ENCODE measurements around the gene ZNF41.

ZNF41 gene

GRCh38 chrX:47489507-47490275 lies 6.7 kb upstream of the ZNF41 start:
- DNase-seq = no peak

DNA sequence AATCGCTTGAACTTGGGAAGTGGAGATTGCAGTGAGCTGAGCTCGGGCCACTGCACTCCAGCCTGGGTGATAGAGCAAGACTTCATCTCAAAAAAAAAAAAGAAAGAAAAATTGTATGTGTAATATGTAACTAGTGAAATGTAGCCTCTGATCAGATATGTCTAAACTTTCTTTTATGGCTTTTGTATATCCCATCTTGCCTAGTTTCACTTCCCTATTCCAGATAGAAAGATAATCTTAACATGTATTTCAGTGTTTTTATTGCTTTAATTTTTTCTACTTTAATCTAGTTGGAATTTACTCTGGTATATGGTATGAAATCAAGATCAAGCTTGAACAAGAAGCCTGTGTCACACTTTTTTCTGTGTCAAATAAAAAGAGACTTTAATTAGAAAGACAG lies 1.9 kb upstream of the ZNF41 start:
- no peak for DNase-seq

GRCh38 chrX:47483306-47484268 lies 565 bp upstream of the ZNF41 start:
- DNase-seq = peak; percentile 17

GRCh38 chrX:47482065-47482511 lies 934 bp downstream of the ZNF41 start:
- no peak for DNase-seq

- DNase-seq = no peak
Observed at GRCh38 chrX:47481160-47481559, 1.9 kb downstream of the ZNF41 start.

DNA sequence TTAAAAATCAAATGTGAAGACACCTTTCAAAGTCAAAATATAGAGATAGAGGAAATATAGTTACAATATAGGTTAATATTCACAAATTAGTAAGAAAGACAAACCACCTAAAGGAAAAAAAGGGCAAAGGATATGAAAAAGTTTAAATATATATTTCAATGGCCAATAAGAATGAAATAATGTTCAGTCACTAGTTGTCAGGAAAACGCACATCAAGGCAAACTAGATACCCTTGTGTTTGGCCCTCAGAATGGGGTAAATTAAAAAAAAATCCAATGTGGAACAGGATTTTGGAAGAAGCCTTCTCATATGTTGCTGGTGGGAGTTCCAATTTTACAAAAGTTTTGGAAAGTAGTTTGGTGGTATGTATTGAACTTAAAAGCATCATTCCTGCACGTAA lies 2.4 kb downstream of the ZNF41 start:
- no peak for DNase-seq

DNA sequence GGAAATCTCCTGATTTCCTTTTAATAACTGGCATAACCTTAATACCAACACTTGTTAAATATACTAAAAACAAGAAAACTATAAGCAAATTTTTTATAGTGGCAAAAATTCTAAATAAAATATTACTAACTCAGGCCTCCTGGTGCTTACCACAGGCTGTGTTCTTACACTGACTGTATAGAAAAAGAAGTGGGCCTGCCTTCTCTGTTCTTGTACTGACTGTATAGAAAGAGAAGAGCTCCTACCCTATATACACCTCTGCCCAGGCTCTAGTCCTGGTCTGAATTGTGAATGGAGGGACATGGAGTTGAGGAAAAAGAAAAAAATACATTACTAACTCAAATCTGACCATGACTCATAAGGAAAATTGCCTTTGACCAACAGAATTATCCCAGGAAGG lies 7.5 kb downstream of the ZNF41 start:
- DNase-seq = no peak

- no peak for DNase-seq
Observed at GRCh38 chrX:47467106-47467505, 15.9 kb downstream of the ZNF41 start.

DNA sequence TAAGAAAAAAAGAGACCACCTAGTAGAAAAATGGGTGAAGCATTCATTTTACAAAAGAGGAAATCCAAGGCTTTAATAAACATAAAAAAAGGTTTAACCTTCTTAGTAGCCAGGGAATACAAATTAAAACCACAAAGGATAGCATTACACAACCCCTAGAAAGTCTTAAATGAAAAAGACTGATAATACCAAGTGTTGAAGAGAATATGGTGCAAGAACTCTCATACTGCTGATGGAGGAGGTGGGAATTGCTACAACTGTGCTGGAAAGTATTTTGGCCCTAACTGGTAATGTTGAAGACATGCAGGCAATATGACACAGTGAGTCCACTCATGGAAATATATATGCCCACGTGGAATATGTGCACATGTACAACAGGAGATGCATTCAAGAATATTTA lies 22.5 kb downstream of the ZNF41 start:
- no peak for DNase-seq

GRCh38 chrX:47458528-47458927 lies 24.5 kb downstream of the ZNF41 start:
- DNase-seq = no peak

- no peak for DNase-seq
Observed at GRCh38 chrX:47456080-47456479, 26.9 kb downstream of the ZNF41 start.

DNA sequence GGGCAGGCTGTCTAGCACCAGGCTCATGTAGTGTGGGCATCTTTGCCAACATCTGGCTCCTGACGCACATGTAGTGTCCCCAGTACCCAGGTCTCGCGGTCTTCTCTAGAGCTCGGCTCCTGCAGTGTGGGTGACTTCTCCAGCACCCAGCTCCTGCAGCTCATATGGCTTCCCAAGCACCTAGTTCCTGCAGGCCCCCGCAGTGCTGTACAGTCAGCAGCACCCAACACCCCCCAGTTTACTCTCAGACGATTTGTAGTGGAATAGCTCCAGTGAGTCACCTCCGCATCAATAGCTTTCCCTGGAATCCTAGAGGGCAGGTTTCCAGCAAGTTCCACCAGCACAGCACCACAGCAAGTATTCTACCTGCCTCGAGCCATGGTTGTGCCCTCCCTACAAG lies 30.9 kb downstream of the ZNF41 start:
- DNase-seq = no peak

GRCh38 chrX:47448165-47448806 lies 34.7 kb downstream of the ZNF41 start:
- no peak for DNase-seq

GRCh38 chrX:47447607-47448006 lies 35.4 kb downstream of the ZNF41 start:
- no peak for DNase-seq

GRCh38 chrX:47446971-47447370 lies 36.1 kb downstream of the ZNF41 start:
- no peak for DNase-seq

DNA sequence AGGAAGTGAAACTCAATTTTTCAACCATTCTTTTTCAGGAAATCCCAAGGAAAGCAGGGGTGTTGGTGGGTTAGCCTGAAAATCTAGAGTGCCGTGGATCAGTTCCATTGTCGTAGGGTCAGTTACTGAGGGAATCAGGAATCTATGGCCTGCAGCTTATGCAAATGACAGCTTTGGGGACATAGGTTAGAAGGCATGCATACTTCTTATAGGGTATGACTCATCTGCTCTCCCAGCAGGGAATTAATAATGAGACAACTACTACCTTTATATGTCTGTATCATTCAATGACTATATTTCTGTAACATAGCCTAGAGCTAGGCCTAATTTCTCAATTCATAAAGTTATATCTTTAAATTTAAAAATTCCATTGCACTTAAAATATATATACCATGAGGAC lies 36.6 kb downstream of the ZNF41 start:
- DNase-seq = no peak

- DNase-seq = no peak
Observed at GRCh38 chrX:47430925-47431324, 52.1 kb downstream of the ZNF41 start.

DNA sequence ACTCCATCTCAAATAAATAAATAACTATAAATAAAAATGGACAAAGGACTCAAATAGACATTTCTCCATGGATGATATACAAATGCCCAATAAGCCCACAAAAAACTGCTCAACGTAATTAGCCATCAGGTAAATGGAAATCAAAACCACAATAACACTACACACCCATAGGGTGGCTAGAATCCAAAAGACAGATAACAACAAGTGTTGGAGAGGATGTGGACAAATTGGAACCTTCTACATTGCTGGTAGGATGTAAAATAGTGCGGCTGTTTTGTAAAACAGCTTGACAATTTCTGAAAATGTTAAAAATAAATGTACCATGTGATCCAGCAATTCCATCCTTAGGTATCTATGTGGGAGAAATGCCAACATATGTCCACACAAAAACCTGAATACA lies 60.6 kb downstream of the ZNF41 start:
- no peak for DNase-seq

DNA sequence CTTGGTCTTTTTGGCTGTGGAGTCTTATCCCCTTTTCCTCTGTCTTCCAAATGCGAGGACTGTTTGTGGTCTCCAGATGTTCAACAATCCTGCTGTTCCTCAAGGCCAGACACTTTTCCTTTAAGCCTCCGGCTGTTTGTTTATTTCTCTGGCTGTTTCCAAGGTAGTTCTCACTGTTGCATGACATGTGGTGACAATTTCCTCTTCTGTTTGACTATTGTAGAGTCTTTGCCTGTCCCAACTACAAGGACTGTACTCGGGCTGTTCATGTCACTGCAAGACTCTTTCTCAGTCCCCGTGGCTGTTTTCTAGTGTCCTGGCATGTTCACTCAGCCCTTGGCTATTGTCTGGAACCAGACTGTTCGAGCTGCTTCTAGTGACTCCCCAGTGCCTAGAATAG lies 62.1 kb downstream of the ZNF41 start:
- DNase-seq = no peak

- DNase-seq = no peak
Observed at GRCh38 chrX:47420265-47420664, 62.8 kb downstream of the ZNF41 start.

DNA sequence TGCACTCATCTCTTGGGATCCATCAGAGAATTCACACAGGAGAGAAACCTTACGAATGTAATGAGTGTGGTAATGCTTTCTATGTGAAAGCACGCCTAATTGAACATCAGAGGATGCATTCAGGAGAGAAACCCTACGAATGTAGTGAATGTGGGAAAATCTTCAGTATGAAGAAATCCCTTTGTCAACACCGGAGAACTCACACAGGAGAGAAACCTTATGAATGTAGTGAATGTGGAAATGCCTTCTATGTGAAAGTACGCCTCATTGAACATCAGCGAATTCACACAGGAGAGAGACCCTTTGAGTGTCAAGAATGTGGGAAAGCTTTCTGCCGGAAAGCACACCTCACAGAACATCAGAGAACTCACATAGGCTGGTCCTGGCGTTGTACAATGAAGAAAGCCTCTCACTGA lies 69.8 kb downstream of the ZNF41 start:
- no peak for DNase-seq
